Endothelial cell of umbilical vein (primary cell): Measurements from ENCODE around the gene PNMA1. TPM values are rescaled to one million over a fixed set of nuclear protein-coding genes. Genes with fewer than 3 reads are reported as not detected.
A peak's percentile ranks its signal among the peaks of the same experiment; 100 is the strongest.

Experiments
- BruUV-seq: library from RNA; stranded (reverse); fragments of 400-500 nt; replicated peaks from 2 replicates; lab custom pipeline; 2021; lab: Mats Ljungman, UMichigan
- CTCF ChIA-PET: fragments of 300-600, 350-600 bp; sonication (Branson Sonifier 250); formaldehyde crosslinking; loops from one replicate; lab custom pipeline; 2021; ENCODE audit warnings: antibody characterized with exemption, inconsistent platforms; lab: Charles Lee
- POLR2A ChIA-PET: fragments of 300-600, 350-600 bp; sonication (Branson Sonifier 250); formaldehyde crosslinking; loops from one replicate; lab custom pipeline; 2021; ENCODE audit warnings: antibody characterized with exemption, inconsistent platforms; lab: Charles Lee
- DNase-seq: peaks from one replicate; pipeline ENCODE4 v3.0.0-alpha.2; 2011; ENCODE audit warnings: low read depth, low spot score
- FAIRE-seq: peaks from 2 replicates; lab custom pipeline; 2011; peaks lifted over from hg19 to GRCh38; lab: Jason Lieb, UNC
- H2AFZ ChIP-seq: 2 replicates; pipeline ENCODE4 v1.6.0; 2012; ENCODE audit warnings: low read depth, low read length, control low read depth, inconsistent platforms
- H3K27ac ChIP-seq: 2 replicates; pipeline ENCODE4 v1.5.1; 2011; ENCODE audit warnings: low read depth, mild to moderate bottlenecking, control low read depth, low read length, moderate library complexity; ENCODE audit not compliant: insufficient read depth
- H3K27me3 ChIP-seq, 2 experiments: 2 replicates each; pipeline versions ENCODE4 v1.6.0 to v1.6.1; 2011; ENCODE audit warnings: low read length in 2 of 2, mixed read lengths in 1 of 2; ENCODE audit not compliant: control insufficient read depth in 2 of 2, insufficient read depth in 2 of 2
- H3K36me3 ChIP-seq, 2 experiments: 2 replicates in 1 of 2; 3 replicates in 1 of 2; pipeline ENCODE4 v1.5.1; 2011; ENCODE audit warnings: low read length in 2 of 2, mild to moderate bottlenecking in 1 of 2, moderate library complexity in 1 of 2; ENCODE audit not compliant: control insufficient read depth in 2 of 2, insufficient read depth in 2 of 2; ENCODE audit errors: extremely low read depth in 1 of 2
- H3K4me1 ChIP-seq: 3 replicates; pipeline ENCODE4 v1.5.1; 2011; ENCODE audit warnings: mild to moderate bottlenecking, low read length; ENCODE audit not compliant: control insufficient read depth, insufficient read depth; ENCODE audit errors: extremely low read depth
- H3K4me2 ChIP-seq: 2 replicates; pipeline ENCODE4 v1.6.1; 2011; ENCODE audit warnings: low read length, control low read depth, mixed read lengths; ENCODE audit not compliant: insufficient read depth
- H3K4me3 ChIP-seq, 3 experiments: fragments of 200-600 bp in 1 of 3; sonication (generic), shearing (Covaris generic) in 1 of 3; replicated peaks in 1 of 3; 2 replicates each; pipeline ENCODE4 v1.5.1; 2011 to 2016; ENCODE audit warnings: control low read depth in 3 of 3, low read length in 3 of 3, mild to moderate bottlenecking in 2 of 3, inconsistent platforms in 1 of 3, low read depth in 1 of 3, moderate library complexity in 1 of 3; ENCODE audit not compliant: insufficient read depth in 1 of 3
- H3K79me2 ChIP-seq: 2 replicates; pipeline ENCODE4 v1.6.0; 2012; ENCODE audit warnings: low read length, inconsistent platforms; ENCODE audit not compliant: control insufficient read depth, insufficient read depth
- H3K9ac ChIP-seq: replicated peaks from 2 replicates; pipeline ENCODE3; 2011; ENCODE audit warnings: low read length, control low read depth; ENCODE audit not compliant: insufficient read depth; ENCODE audit errors: extremely low read depth
- H3K9me1 ChIP-seq: replicated peaks from 3 replicates; pipeline ENCODE4 v1.6.0; 2011; ENCODE audit warnings: mild to moderate bottlenecking, low read length; ENCODE audit not compliant: control insufficient read depth, insufficient read depth; ENCODE audit errors: extremely low read depth
- H3K9me3 ChIP-seq: replicated peaks from 2 replicates; pipeline ENCODE4 v1.5.1; 2012; ENCODE audit warnings: low read length, inconsistent platforms; ENCODE audit not compliant: control insufficient read depth, insufficient read depth
- H4K20me1 ChIP-seq: replicated peaks from 2 replicates; pipeline ENCODE3; 2011; ENCODE audit warnings: mild to moderate bottlenecking, low read length; ENCODE audit not compliant: control insufficient read depth, insufficient read depth; ENCODE audit errors: extremely low read depth
- CTCF ChIP-seq, 2 donors: IDR thresholded peaks; 1 replicate in 1 of 2; 2 replicates in 1 of 2; pipeline ENCODE4 v1.5.1; 2011; ENCODE audit warnings: low read length in 2 of 2, mild to moderate bottlenecking in 2 of 2, moderate library complexity in 2 of 2, control low read depth in 1 of 2, inconsistent platforms in 1 of 2, low read depth in 1 of 2; ENCODE audit not compliant: insufficient read depth in 1 of 2; ENCODE audit errors: extremely low read depth in 1 of 2
- EZH2 ChIP-seq: IDR thresholded peaks from 2 replicates; pipeline ENCODE4 v1.6.1; 2012; ENCODE audit warnings: borderline replicate concordance, low read depth, mild to moderate bottlenecking, moderate library complexity, low read length, inconsistent platforms; ENCODE audit not compliant: severe bottlenecking
- FOS ChIP-seq: IDR thresholded peaks from 2 replicates; pipeline ENCODE4 v1.6.1; 2011; ENCODE audit warnings: mild to moderate bottlenecking, low read length, moderate library complexity, borderline replicate concordance; ENCODE audit not compliant: insufficient read depth
- GATA2 ChIP-seq: IDR thresholded peaks from 2 replicates; pipeline ENCODE4 v1.7.0; 2011; ENCODE audit warnings: low read depth, mild to moderate bottlenecking, moderate library complexity, mixed read lengths, low read length; ENCODE audit not compliant: insufficient read length, insufficient read depth
- JUN ChIP-seq: IDR thresholded peaks from 2 replicates; pipeline ENCODE4 v1.6.1; 2011; ENCODE audit warnings: borderline replicate concordance, low read depth; ENCODE audit not compliant: insufficient read length, insufficient read depth
- MAX ChIP-seq: IDR thresholded peaks from 2 replicates; pipeline ENCODE4 v1.6.1; 2011; ENCODE audit not compliant: insufficient read depth, insufficient read length
- MYC ChIP-seq: IDR thresholded peaks from one replicate; pipeline ENCODE4 v1.6.1; 2011; ENCODE audit warnings: mild to moderate bottlenecking, low read depth, low read length
- POLR2A ChIP-seq: IDR thresholded peaks from 2 replicates; pipeline ENCODE4 v1.6.1; 2012; ENCODE audit warnings: low read depth, mild to moderate bottlenecking, control low read depth, low read length
- POLR2AphosphoS5 ChIP-seq: IDR thresholded peaks from 2 replicates; pipeline ENCODE4 v1.6.1; 2012; ENCODE audit warnings: low read depth, mild to moderate bottlenecking, control low read depth, low read length, moderate library complexity; ENCODE audit not compliant: insufficient read depth
- dilution Hi-C: fragments of 300-500 bp; cut with MboI; formaldehyde crosslinking; loops from one replicate; pipeline ENCODE4 v1.15.0; 2019; ENCODE audit warnings: low sequenced_read_pairs; ENCODE audit not compliant: extremely low pct_ligation_motif_present
- intact Hi-C: fragments of 100-400 bp; cut with micrococcal nuclease; formaldehyde crosslinking; loops from one replicate; pipeline ENCODE4 v1.10.0; 2022
- polyA plus RNA-seq, 4 experiments: library from polyadenylated mRNA; depleted of rRNA in 3 of 4; stranded (reverse) in 3 of 4; unstranded in 1 of 4; fragments of >200 nt; gene quantifications; 2 replicates each; pipeline versions ENCODE4 v1.2.1 to v1.2.3, GENCODE V29; 2011 to 2012; ENCODE audit warnings: missing spikeins in 1 of 4
- total RNA-seq: library from RNA; stranded (reverse); gene quantifications from 2 replicates; pipeline ENCODE4 v1.2.3, GENCODE V29; 2021

PNMA1 gene
- total and polyA plus RNA-seq, 2 donors (not counting 3 experiments of a cell fraction or from before 2014, with no cell fraction given), result 29.8 to 82.6 TPM

GRCh38 chr14:73739174-73739898, 25.2 kb upstream of the PNMA1 start:
- no peaks in the 10 kb centered on the region for H3K9me3 ChIP-seq
- no peak for DNase-seq
- H3K27me3 ChIP-seq, result no peaks in the 10 kb centered on the region
- POLR2A ChIA-PET, result interaction anchor here (0.6 to 3.0 kb wide), 2 partner anchors 11 to 14 kb away, joined by 7 to 31 read pairs; no protein-coding TSS in a partner anchor
- no peak for FAIRE-seq
- no peaks in the 10 kb centered on the region for H3K9me1 ChIP-seq
- no peak overlapping the region for H3K9ac ChIP-seq
- dilution Hi-C loops (no loop called here), intact Hi-C loops (no loop called here)
- peaks cover 45% of the 10 kb centered on the region for H3K4me1 ChIP-seq
- no peak overlapping the region for H2AFZ ChIP-seq
- peak overlapping the region; percentile 96 for H3K27ac ChIP-seq
- TSS peak; percentile 32 for BruUV-seq
- CTCF ChIA-PET, result interaction anchor here (1.3 to 8.9 kb wide), 4 partner anchors 9 to 19 kb away, joined by 3 to 91 read pairs (median 49); a partner anchor contains a TSS
- no peaks in the 10 kb centered on the region for H4K20me1 ChIP-seq
- no peak overlapping the region for H3K4me2 ChIP-seq
- H3K4me3 ChIP-seq, result no peak overlapping the region
- TF ChIP-seq EZH2, result no peak
- no peak for TF ChIP-seq POLR2AphosphoS5
- TF ChIP-seq GATA2, result no peak
- TF ChIP-seq MYC, result no peak
- TF ChIP-seq MAX, result no peak
- no peak for TF ChIP-seq FOS
- no peak for TF ChIP-seq JUN
- TF ChIP-seq POLR2A, result no peak
- no peak for TF ChIP-seq CTCF (IDR thresholded peaks at IDR 0.05; ENCODE audit: extremely low read depth in 1 of 2, insufficient read depth in 1 of 2, low read depth in 1 of 2, low read length in 2 of 2)
- H3K36me3 ChIP-seq, result peaks cover 9 to 26% of the 10 kb centered on the region in 2 experiments
- peaks cover 81% of the 10 kb centered on the region for H3K79me2 ChIP-seq
